NCI-H2081 (cell line): ENCODE data around the gene PLCL1.

Source experiments
- DNase-seq, 2 experiments: peaks; one replicate each; lab custom pipeline; 2025; lab: John Stamatoyannopoulos, UW

PLCL1 gene

DNA sequence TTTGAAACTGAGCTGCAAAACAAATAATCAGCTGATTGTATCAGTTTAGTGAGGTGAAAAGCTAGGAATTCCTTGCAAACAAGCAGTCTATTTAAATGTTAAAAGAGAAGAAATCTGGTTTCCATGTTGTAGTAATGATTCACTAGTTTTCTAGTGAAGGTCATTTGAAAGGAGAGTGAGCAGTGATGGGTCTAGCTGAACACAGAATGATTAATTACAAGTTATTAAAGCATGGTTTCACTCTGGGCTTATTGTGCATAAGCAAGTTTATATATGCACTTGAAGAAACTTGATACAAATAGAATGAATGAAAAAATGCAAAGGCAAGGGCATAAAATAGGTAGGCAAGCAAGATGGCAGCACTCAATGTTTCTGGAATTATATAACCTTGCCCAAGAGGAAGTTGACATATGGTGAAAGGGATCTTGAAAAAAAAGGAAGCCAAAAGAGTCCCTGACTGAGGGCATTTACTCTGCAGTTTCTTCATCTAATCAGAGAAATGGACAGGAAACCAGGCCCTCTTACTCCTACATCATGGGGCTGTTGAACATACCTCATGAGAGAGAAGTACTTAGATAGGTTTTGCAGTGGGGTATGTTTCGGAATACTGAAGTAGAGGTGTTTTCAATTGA lies 53.2 kb downstream of the PLCL1 start:
- DNase-seq, result no peak

DNA sequence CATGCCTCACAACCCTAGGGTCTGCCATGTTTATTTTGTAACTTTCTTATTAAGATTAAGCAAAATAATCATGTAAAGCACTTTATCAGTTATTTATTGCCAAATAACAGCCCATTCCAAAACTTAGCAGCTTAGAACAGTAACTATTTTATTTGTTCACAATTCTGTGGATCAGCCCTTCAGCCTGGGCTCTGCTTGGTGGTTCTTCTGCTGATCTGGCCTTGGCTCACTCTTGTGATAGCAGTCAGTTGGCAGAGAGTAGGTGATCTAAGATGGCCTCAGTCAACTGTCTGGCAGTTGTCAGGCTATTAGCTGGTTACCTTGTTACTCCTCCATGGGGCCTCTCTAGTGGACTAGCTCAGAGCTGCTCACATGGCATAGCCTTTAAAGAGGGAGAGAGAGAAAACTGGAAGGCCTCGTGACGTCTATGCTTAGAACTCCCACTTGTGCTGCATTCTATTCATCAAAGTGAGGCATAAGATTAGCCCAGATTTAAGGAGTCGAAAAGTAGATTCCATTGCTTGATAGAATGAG lies 54.3 kb downstream of the PLCL1 start:
- no peak for DNase-seq

DNA sequence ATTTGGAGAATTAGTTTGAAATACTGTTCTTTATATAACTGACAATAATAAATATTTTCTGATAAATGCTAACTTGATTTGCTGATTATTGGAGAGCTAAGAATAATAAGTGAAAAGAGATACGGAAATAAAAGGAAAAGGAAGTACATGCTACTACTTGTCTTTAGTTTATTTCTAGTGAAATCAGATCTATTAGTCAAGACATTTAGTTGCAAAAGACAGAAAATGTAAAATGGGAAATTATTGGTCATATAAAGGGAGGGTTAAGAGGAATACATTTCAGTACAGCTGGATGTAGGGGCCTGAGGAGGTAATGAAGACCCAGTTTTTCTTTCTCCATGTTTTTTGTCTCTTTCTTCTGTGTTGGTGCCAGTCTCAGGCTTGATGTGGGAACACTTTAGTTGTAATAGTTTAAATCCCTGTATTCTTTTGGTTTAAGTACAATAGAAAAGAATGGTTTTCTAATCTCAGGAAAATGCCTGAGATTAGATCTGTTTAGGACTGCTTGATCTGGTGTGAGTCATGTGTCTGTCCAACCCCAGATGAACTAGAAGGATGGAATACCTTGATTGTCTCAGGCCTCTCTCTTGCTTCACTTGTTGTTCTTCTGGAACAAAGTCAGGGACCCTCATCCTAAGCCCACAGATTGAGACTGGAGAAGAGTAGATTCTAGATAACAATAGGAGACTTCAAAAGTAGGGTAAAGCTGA lies 58.0 kb downstream of the PLCL1 start:
- DNase-seq, result no peak

GRCh38 chr2:197863744-197864143 lies 59.4 kb downstream of the PLCL1 start:
- DNase-seq, result no peak

DNA sequence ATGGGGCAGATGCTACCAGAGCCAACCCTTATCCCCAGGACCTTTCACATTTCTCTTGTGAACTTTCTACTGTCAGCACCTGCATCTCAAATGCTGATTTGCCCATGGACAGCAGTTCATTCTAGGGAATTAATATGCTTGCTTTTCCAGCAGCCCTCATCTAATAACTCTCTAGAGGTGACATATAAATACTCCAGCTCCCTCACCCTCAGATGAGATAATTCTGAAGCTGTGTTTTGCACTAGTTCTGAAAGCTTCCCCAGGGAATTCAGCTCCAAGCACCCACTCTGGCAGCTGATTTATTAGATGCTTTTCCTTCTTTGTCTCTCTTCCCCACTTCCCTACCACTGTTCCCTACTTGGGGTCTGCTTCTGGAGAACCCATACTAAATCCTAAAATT lies 62.1 kb downstream of the PLCL1 start:
- no peak for DNase-seq

- DNase-seq, result no peak
Observed at GRCh38 chr2:197867033-197867432, 62.6 kb downstream of the PLCL1 start.

GRCh38 chr2:197867624-197868023 lies 63.2 kb downstream of the PLCL1 start:
- no peak for DNase-seq

DNA sequence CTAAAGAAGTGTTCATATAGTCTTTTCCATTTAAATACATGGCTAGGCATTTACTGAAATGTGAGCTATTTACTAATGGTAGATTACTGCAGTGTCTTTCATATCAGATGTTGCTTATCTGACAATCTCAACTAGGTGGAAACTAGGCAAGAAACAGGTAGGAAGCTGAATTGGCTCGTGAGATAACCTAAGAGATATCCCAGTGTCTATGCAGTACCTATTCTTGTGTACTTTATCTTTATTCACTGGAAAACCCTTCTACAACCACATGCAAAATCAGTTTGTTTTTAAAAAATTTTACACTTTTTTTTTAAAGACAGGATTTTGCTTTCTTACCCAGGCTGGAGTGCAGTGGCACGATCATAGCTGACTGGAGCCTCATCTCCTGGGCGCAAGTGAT lies 63.8 kb downstream of the PLCL1 start:
- DNase-seq, result no peak

DNA sequence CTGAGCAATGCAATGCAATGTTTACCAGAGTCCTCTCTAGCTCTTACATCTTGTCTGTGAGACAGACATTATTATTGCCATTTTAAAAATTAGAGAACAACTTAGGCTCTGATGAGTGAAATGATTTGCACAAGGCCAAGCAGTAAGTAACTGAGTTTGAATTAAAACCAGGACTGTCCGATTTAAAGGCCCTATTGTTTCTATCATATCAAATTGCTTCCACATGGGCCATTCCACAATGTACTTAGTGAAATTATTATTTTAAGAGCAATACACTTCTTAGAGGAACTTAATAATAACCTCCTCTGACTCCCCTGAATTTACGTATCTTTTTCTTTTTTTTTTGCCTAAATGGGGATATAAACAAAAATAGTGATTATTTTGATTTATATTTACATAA lies 64.6 kb downstream of the PLCL1 start:
- DNase-seq, result no peak

GRCh38 chr2:197869501-197870111 lies 65.2 kb downstream of the PLCL1 start:
- no peak for DNase-seq

DNA sequence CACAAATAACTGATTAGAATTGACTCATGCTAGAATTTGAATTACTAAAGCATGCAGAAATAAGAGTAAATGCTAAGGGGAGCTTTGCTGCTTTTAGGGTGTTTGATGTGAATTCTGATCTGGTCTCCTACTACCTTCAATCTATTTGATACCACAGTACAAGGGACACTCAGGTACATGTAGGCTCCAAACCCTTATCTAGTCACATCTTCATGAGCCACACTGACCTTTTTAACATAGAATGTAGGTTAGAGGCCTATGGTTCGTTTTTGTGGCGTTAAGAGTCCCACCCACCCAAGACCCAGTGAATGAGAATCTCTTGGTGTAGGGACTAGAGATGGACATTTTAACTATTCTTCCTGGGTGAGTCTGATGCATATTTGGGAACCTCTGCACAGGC lies 65.7 kb downstream of the PLCL1 start:
- no peak for DNase-seq

- peak; percentile 37 to 82 for DNase-seq
Observed at GRCh38 chr2:197871780-197872456, 67.5 kb downstream of the PLCL1 start.

GRCh38 chr2:197873293-197873701 lies 68.9 kb downstream of the PLCL1 start:
- DNase-seq, result no peak

DNA sequence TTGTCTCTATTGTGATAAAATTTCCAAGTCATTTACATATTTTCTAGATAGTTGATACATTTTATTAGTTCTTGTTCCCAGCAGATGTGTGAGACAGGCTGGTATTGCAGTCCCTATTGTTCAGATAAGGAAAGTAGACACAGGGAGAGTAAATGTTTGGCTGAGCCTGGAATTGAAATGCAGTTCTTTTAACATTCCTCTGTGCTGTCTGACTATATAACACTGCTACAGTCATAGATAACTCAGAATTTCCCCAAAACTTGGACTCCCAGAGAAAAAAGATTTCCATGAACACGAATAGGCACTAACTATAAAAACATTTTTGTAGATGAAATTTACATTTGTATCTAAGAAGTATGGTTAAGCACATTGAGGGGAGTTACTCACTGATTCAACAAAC lies 71.4 kb downstream of the PLCL1 start:
- DNase-seq, result no peak

GRCh38 chr2:197876524-197876923 lies 72.1 kb downstream of the PLCL1 start:
- no peak for DNase-seq

GRCh38 chr2:197877038-197877437 lies 72.6 kb downstream of the PLCL1 start:
- no peak for DNase-seq

DNA sequence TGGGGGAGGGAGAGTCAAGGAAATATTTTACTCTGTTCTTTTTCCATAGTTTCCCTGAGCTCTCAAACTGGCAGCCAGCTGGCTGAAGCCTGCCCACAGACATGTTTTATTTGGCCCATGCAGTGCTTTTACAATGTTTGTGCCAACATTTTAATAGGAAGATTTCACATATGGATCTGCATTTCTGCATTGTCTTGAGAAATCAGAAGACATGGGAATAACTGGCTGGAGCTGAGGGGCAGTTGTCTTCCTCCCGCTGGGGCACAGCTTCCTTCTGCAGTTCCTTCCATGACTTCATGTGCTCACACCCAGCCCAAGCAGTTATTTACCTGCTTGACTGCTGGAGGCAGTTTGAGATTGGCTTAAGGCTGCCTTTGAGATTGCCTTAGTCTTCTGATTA lies 74.4 kb downstream of the PLCL1 start:
- no peak for DNase-seq

DNA sequence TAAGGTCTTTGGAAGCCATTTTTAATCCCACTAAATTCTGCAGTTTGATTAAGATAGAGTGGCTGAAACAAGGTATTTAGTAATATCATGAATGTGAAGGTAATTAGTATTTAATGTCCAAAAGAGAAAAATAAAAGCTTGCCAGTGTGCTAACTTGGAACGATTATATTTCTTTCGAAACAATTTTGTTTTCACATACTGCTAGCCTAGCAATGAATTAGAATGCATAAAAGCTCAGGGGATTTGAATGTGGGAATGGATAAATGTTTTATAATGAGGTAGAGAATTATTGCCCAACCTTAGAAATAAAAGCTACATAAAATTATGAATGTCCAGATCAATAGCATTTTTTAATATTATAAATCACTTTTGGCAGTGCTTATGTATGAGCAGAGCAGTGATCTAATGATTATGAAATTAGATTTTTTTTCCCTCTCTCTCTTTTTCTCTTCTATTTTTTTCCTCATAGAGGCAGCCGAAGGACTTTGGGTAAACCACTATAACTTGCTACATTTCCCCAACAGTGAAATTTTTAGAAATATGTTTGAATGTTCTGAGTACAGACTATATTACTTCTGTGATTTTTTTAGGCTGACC lies 75.5 kb downstream of the PLCL1 start:
- no peak for DNase-seq

- no peak for DNase-seq
Observed at GRCh38 chr2:197883354-197884032, 79.1 kb downstream of the PLCL1 start.

DNA sequence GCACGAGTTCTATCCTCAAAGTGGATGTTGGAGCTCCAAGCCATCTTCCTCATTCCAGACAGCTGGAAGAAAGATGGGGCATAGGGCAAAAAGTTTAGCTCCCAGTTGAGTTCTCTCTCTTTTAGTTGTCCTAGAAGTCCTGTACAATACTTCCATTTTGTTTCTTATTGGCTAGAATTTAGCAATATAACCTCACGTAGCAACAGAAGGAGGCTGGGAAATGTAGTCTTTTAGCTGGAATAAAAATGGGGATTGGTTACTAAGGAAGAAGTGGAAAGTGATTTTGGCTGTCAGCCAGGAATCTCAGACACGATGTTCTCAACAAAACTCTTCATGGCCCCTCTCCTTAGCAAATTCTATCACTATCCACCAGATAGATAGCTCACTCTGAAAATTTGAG lies 79.9 kb downstream of the PLCL1 start:
- no peak for DNase-seq

DNA sequence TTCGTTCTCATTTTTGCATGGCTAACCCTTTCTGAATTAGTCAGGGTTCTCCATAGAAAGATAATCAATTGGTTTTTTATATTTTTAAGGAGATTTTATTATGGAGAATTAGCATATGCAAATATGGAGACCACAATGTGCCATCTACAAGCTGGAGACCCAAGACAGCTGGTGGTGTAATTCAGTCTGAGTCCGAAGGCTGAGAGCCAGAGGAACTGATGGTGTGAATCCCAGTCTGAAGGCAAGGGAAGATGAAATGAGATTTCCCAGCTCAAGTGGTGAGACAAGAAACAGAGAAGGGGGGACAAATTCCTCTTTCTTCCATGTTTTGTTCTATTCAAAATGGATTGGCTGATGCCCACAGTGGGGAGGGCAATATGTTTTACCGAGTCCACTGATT lies 80.7 kb downstream of the PLCL1 start:
- DNase-seq, result no peak

GRCh38 chr2:197885587-197885986 lies 81.2 kb downstream of the PLCL1 start:
- DNase-seq, result no peak
